Nephron (organoid): Measurements from ENCODE around the gene MAP3K12.

Source experiments
- H3K27ac Mint-ChIP-seq, 3 experiments: 2 replicates each; pipeline ENCODE4 v1.8.0; 2020; ENCODE audit warnings: mixed read lengths in 3 of 3, mild to moderate bottlenecking in 2 of 3, moderate library complexity in 1 of 3
- H3K27me3 Mint-ChIP-seq: 2 replicates; pipeline ENCODE4 v1.8.0; 2021; ENCODE audit warnings: low read depth, mild to moderate bottlenecking, moderate library complexity, mixed read lengths
- H3K36me3 Mint-ChIP-seq: 2 replicates; pipeline ENCODE4 v1.8.0; 2020; ENCODE audit warnings: low read depth, mixed read lengths
- H3K4me1 Mint-ChIP-seq: 2 replicates; pipeline ENCODE4 v1.8.0; 2020; ENCODE audit warnings: mixed read lengths
- H3K4me3 Mint-ChIP-seq, 3 experiments: 2 replicates each; pipeline ENCODE4 v1.8.0; 2020; ENCODE audit warnings: mild to moderate bottlenecking in 3 of 3, mixed read lengths in 3 of 3, moderate library complexity in 2 of 3
- H3K9me3 Mint-ChIP-seq: 2 replicates; pipeline ENCODE4 v1.8.0; 2020; ENCODE audit warnings: mixed read lengths
- CTCF ChIP-seq, 3 experiments: fragments of 200-600 bp; sonication (generic); IDR thresholded peaks; one replicate each; pipeline ENCODE4 v1.5.0; 2021; ENCODE audit warnings: antibody characterized with exemption in 3 of 3; ENCODE audit not compliant: unreplicated experiment in 3 of 3

MAP3K12 gene

DNA sequence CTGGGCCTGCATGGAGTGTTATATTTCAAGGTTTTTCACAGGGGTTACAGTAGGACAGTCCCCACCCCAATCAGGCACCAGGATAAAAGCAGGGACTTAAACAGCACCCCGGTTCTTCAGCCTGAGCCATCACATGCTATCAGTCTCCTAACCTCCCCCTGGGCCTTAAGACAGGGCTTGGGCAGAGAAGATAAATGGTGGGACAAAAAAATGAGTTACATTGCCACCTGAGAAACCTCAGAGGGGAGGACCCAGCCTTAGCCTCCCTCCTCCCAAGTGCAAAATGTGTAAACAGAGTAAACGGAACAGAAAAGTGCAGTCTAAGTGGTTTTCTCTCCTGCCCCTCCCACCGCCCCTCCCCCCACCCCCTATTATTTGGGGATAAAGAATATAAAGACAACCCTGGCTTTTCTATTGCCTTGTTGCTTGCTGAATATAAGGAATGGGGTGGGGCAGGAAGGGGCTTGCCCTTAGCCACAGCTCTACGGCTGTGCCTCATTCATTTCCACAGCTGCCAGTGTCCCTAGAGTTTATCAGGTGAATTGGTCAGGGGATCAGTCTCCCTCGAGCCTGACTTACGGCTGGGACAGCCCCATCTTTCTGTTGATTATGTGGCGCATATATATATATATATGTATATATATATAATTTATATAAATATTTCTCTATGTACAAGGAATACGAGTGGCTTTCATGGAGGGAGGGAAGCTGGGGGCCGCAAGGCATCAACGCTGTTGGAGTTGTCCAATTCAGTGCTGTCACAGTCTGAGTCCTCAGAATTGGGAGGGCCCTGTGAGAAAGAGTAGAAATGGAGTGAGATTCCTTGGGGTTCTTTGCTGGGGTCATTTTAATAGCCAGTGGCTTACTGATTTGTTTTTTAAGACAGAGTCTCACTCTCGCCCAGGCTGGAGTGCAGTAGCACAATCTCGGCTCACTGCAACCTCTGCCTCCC, 18.5 kb downstream of the MAP3K12 start:
- H3K27me3 Mint-ChIP-seq = no peaks in the 10 kb centered on the region
- peak overlapping the region in 1 of 3 experiments; percentile 44 for H3K27ac Mint-ChIP-seq
- peaks cover 16% of the 10 kb centered on the region for H3K4me1 Mint-ChIP-seq
- TF ChIP-seq CTCF (IDR thresholded peaks at IDR 0.05; ENCODE audit: unreplicated experiment in 3 of 3) = no peak
- H3K9me3 Mint-ChIP-seq = no peaks in the 10 kb centered on the region
- no peak overlapping the region for H3K4me3 Mint-ChIP-seq
- peaks cover 72% of the 10 kb centered on the region for H3K36me3 Mint-ChIP-seq

DNA sequence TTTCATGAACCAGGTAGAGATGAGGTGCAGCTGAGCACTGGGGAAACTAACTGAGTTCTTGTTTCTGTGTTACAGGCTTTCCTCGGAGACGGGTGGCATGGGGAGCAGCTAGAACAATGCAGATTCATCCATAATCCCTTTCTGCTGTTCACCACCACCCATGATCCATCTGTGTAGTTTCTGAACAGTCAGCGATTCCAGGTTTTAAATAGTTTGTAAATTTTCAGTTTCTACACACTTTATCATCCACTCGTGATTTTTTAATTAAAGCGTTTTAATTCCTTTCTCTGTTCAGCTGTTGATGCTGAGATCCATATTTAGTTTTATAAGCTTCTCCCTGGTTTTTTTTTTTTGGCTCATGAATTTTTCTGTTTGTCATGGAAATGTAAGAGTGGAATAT, 19.9 kb downstream of the MAP3K12 start:
- H3K27ac Mint-ChIP-seq = peak overlapping the region in 1 of 3 experiments; percentile 41
- peaks cover 72% of the 10 kb centered on the region for H3K36me3 Mint-ChIP-seq
- H3K4me3 Mint-ChIP-seq = no peak overlapping the region
- H3K27me3 Mint-ChIP-seq = no peaks in the 10 kb centered on the region
- no peaks in the 10 kb centered on the region for H3K9me3 Mint-ChIP-seq
- H3K4me1 Mint-ChIP-seq = peaks cover 28% of the 10 kb centered on the region
- TF ChIP-seq CTCF (IDR thresholded peaks at IDR 0.05; ENCODE audit: unreplicated experiment in 3 of 3) = no peak

DNA sequence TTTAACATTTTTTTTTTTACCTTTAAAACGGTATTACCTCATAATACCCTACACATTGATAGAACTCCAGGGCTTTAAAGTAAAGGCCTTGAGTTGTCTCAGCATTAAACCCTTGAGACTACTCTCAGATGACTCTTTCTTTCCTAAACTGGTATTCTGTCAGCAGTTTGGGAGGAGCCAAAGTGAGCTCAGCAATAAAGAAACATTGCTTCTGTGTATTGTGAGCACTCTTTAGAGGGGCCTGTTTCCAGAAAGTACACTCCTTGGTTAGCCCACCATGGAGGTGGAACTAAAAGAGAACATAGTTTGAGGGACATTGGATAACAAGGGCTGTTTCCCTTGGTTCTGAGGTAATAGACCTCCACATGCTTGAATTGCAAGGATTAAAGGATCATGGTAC, 20.4 kb downstream of the MAP3K12 start:
- no peak for TF ChIP-seq CTCF (IDR thresholded peaks at IDR 0.05; ENCODE audit: unreplicated experiment in 3 of 3)
- Mint-ChIP-seq H3K36me3 (peaks cover 75% of the 10 kb centered on the region), H3K4me3 (no peak overlapping the region), H3K27me3 (no peaks in the 10 kb centered on the region), H3K4me1 (peaks cover 33% of the 10 kb centered on the region), H3K9me3 (no peaks in the 10 kb centered on the region), H3K27ac (peak overlapping the region in 1 of 3 experiments; percentile 41)

- Mint-ChIP-seq H3K4me3 (no peak overlapping the region), H3K27me3 (no peaks in the 10 kb centered on the region), H3K4me1 (peaks cover 37% of the 10 kb centered on the region), H3K36me3 (peaks cover 74% of the 10 kb centered on the region), H3K27ac (peak overlapping the region; percentile 72 to 85 (median 74)), H3K9me3 (no peaks in the 10 kb centered on the region)
- TF ChIP-seq CTCF (IDR thresholded peaks at IDR 0.05; ENCODE audit: unreplicated experiment in 3 of 3) = peak in 1 of 3 experiments; percentile 39
Observed at GRCh38 chr12:53476769-53477209, 22.5 kb downstream of the MAP3K12 start.

DNA sequence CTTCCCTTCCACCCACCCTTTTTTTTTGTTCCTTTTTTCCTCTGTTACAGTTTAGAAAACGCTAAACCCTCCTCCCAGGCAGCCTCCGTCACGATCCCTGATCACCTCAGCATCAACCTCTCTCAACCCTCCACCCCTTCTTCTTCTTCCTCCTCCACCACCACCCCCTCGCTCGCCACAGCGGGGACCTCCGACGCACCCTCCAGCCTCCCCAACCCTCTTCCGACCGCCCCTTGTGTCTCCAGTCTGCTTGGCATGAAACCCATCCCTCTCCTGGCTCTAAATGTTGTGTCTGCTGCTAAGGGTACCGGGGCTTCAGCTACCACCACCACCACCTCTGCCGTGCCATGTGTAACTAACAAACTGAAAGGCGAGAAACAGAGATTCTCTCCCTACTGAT, 24.4 kb downstream of the MAP3K12 start:
- Mint-ChIP-seq H3K27ac (peak overlapping the region; percentile 84 to 87 (median 85)), H3K36me3 (peaks cover 79% of the 10 kb centered on the region), H3K4me3 (peak overlapping the region in 1 of 3 experiments; percentile 55), H3K27me3 (no peaks in the 10 kb centered on the region), H3K4me1 (peaks cover 42% of the 10 kb centered on the region), H3K9me3 (no peaks in the 10 kb centered on the region)
- no peak for TF ChIP-seq CTCF (IDR thresholded peaks at IDR 0.05; ENCODE audit: unreplicated experiment in 3 of 3)
